Measurements from ENCODE around the gene RPS8.

Gene RPS8

GRCh38 chr1:44802306-44803061 lies 27.1 kb downstream of the RPS8 start:
- in situ Hi-C loops (cut with MboI; ENCODE audit: low sequenced_read_pairs) = no loop called here

GRCh38 chr1:44803062-44803311 lies 27.6 kb downstream of the RPS8 start:
- in situ Hi-C loops (cut with MboI; ENCODE audit: low sequenced_read_pairs) = no loop called here

- in situ Hi-C loops (cut with MboI; ENCODE audit: low sequenced_read_pairs) = no loop called here
These were observed 28.2 kb downstream of the RPS8 start for GRCh38 chr1:44803312-44804095.

- in situ Hi-C loops (cut with MboI; ENCODE audit: low sequenced_read_pairs) = no loop called here
These were observed 30.1 kb downstream of the RPS8 start for GRCh38 chr1:44805311-44806024.

- in situ Hi-C loops (cut with MboI; ENCODE audit: low sequenced_read_pairs) = no loop called here
These were observed 30.8 kb downstream of the RPS8 start for GRCh38 chr1:44806025-44806703.

- in situ Hi-C loops (cut with MboI; ENCODE audit: low sequenced_read_pairs) = no loop called here
These were observed 31.5 kb downstream of the RPS8 start, which contains the start of gene DYNLT4 for GRCh38 chr1:44806704-44807363. Gene DYNLT4, minus strand, starts transcription at chr1:44807351. Its CDS starts 683 bp downstream, at chr1:44806668.

- in situ Hi-C loops (cut with MboI; ENCODE audit: low sequenced_read_pairs) = no loop called here
These were observed 32.2 kb downstream of the RPS8 start for GRCh38 chr1:44807364-44808062.

- in situ Hi-C loops (cut with MboI; ENCODE audit: low sequenced_read_pairs) = no loop called here
These were observed 33.0 kb downstream of the RPS8 start, which contains the start of gene BTBD19 for GRCh38 chr1:44808063-44808937. Gene BTBD19, plus strand, starts transcription at chr1:44808523. Its CDS starts 298 bp downstream, at chr1:44808821.

- in situ Hi-C loops (cut with MboI; ENCODE audit: low sequenced_read_pairs) = no loop called here
These were observed 33.9 kb downstream of the RPS8 start for GRCh38 chr1:44808938-44809917.

- in situ Hi-C loops (cut with MboI; ENCODE audit: low sequenced_read_pairs) = loop anchor here (10.0 kb wide), 1 partner anchor 685 kb away; the partner anchor contains the start of gene TESK2
These were observed 34.9 kb downstream of the RPS8 start for GRCh38 chr1:44810101-44810761.

- in situ Hi-C loops (cut with MboI; ENCODE audit: low sequenced_read_pairs) = loop anchor here (10.0 kb wide), 1 partner anchor 684 kb away; the partner anchor contains the start of gene TESK2
These were observed 35.4 kb downstream of the RPS8 start for GRCh38 chr1:44810762-44811105.

GRCh38 chr1:44811234-44811633 lies 35.9 kb downstream of the RPS8 start:
- in situ Hi-C loops (cut with MboI; ENCODE audit: low sequenced_read_pairs) = loop anchor here (10.0 kb wide), 1 partner anchor 684 kb away; the partner anchor contains the start of gene TESK2

GRCh38 chr1:44812822-44813543 lies 37.6 kb downstream of the RPS8 start:
- in situ Hi-C loops (cut with MboI; ENCODE audit: low sequenced_read_pairs) = loop anchor here (10.0 kb wide), 1 partner anchor 682 kb away; the partner anchor contains the start of gene TESK2

- in situ Hi-C loops (cut with MboI; ENCODE audit: low sequenced_read_pairs) = loop anchor here (10.0 kb wide), 1 partner anchor 679 kb away; the partner anchor contains the start of gene TESK2
These were observed 40.6 kb downstream of the RPS8 start for GRCh38 chr1:44815926-44816325.

- in situ Hi-C loops (cut with MboI; ENCODE audit: low sequenced_read_pairs) = loop anchor here (10.0 kb wide), 1 partner anchor 677 kb away; the partner anchor contains the start of gene TESK2
These were observed 42.0 kb downstream of the RPS8 start for GRCh38 chr1:44817307-44817706.
